Activated T-cell treated with anti-CD3 and anti-CD28 coated beads, Interleukin-2, amount 50 U/mL, for 24 hours (primary cell): Measurements from ENCODE around the gene GNAS-AS1.

Experiments used
- DNase-seq: peaks from one replicate; pipeline ENCODE4 v3.0.0-alpha.2; 2020
- H3K27ac Mint-ChIP-seq: 2 replicates; pipeline ENCODE4 v1.8.0; 2020; ENCODE audit warnings: mild to moderate bottlenecking, mixed read lengths
- H3K27me3 Mint-ChIP-seq: 2 replicates; pipeline ENCODE4 v1.8.0; 2020; ENCODE audit warnings: mixed read lengths
- H3K36me3 Mint-ChIP-seq: 2 replicates; pipeline ENCODE4 v1.8.0; 2020; ENCODE audit warnings: low read depth, mixed read lengths
- H3K4me1 Mint-ChIP-seq: 2 replicates; pipeline ENCODE4 v1.8.0; 2020; ENCODE audit warnings: low read depth, mixed read lengths
- H3K4me3 Mint-ChIP-seq: 2 replicates; pipeline ENCODE4 v1.8.0; 2020; ENCODE audit warnings: mild to moderate bottlenecking, moderate library complexity, mixed read lengths
- H3K9me3 Mint-ChIP-seq: 2 replicates; pipeline ENCODE4 v1.8.0; 2020; ENCODE audit warnings: mixed read lengths

GNAS-AS1 gene

DNA sequence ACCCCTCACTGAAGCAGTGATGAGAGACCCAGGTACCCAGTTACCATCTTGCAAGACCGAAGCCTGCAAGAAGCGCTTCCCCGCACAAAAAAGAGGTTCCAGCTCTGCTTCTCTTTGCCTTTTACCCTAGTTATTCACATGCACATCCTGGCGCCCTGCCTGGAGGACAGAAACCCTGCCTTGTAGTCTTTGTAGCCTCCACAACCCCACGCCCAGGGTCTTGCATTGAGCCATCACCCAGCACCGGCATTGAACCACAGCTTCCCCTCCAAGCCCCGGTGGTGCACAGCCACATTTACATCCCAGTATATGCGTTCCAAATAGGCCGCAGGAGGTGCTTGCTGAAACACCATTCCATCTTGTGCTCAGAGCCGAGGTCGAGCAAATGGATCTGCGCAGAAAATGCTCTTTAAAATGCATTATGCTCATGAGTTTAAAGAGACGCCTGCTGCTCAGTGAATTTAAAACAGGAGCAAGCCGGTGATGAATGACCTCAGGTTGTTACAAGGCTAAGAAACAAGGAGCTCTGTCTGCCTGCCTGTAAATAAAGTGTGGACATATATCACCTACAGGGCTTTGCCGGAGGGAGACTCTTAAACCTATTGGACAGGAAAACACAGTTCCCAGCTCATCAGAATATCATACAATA lies 61.7 kb downstream of the GNAS-AS1 start:
- H3K27ac Mint-ChIP-seq: no peak overlapping the region
- no peak overlapping the region for H3K4me3 Mint-ChIP-seq
- H3K4me1 Mint-ChIP-seq: no peaks in the 10 kb centered on the region
- H3K27me3 Mint-ChIP-seq: peaks cover 42% of the 10 kb centered on the region
- no peak for DNase-seq
- no peaks in the 10 kb centered on the region for H3K9me3 Mint-ChIP-seq
- H3K36me3 Mint-ChIP-seq: no peaks in the 10 kb centered on the region

DNA sequence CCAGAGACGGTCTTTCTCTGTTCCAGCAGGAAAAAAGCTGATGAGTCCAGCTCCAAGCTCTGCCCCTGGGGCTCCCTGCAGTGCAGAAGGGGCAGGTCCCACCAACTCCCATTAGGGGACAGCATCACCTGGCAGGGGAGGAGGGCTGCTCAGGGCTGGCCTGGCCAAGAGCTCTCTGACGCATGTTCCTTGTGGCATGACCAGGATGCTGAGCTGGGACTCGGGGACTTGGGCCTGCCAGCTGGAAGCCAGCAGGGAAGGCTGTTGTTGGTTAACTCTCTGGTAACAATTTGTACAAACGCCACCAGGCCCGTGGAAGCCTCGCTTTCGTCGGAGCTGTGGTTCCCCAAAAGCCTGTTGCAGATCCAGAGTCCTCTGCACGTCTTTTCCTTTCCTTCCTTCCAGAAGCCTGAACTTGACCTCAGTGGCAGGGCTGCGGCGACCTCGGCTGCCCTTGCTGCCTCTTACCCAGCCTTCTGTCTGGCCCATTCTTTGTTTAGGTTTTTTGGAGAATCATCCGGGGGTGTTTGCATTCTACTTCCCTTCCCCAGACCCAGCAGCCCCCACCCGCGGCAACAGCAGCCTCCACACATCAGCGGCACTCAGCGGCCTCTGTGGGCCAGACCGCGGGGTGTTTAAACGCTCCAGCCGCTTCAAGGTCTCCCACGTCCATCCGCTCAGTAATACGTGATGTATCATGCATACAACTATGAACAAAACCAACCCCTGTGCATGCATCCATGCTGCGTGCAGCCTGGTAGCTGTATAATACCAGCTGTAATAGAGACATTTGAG lies 63.3 kb downstream of the GNAS-AS1 start:
- H3K4me1 Mint-ChIP-seq: no peaks in the 10 kb centered on the region
- H3K27me3 Mint-ChIP-seq: peaks cover 46% of the 10 kb centered on the region
- H3K36me3 Mint-ChIP-seq: no peaks in the 10 kb centered on the region
- no peak overlapping the region for H3K4me3 Mint-ChIP-seq
- no peak for DNase-seq
- no peaks in the 10 kb centered on the region for H3K9me3 Mint-ChIP-seq
- no peak overlapping the region for H3K27ac Mint-ChIP-seq

DNA sequence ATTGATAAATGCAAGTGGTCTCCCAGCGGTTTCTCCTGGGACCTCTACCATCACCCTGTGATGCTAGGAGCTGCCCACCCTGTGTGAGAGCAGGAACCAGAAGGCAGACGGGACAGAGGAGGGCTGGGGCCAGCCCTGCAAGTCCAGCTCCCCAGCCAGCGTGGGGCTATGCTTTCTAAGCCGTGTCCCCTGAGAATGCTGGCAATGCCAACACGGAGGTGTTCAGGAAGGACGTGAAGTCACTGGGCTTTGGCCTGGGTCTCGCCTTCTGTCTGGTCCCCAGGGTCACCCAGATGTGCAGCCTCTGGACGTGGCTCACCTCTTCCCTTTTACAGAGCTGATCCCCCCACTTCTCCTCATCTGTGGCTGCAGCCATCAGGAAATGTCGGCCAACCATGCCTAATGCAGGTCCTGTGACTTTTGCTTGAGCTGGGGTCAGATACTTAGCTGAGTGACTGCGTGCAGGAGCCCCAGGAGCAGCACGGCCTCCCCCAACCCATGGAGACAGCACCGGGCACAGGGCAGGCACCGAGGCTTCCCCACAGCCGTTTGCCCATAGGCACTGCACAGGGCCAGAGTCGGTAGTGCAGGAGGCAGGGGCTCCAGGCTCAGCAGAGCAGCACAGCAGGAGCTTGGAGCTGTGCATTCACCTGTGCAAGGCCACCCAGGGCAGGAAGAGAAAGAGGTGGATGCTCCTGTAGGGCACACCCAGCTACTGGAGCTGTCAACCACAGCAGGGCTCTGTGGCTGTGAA lies 66.2 kb downstream of the GNAS-AS1 start:
- Mint-ChIP-seq H3K4me1 (no peaks in the 10 kb centered on the region), H3K4me3 (no peak overlapping the region), H3K27me3 (peaks cover 47% of the 10 kb centered on the region), H3K9me3 (no peaks in the 10 kb centered on the region), H3K36me3 (no peaks in the 10 kb centered on the region), H3K27ac (no peak overlapping the region)
- no peak for DNase-seq

DNA sequence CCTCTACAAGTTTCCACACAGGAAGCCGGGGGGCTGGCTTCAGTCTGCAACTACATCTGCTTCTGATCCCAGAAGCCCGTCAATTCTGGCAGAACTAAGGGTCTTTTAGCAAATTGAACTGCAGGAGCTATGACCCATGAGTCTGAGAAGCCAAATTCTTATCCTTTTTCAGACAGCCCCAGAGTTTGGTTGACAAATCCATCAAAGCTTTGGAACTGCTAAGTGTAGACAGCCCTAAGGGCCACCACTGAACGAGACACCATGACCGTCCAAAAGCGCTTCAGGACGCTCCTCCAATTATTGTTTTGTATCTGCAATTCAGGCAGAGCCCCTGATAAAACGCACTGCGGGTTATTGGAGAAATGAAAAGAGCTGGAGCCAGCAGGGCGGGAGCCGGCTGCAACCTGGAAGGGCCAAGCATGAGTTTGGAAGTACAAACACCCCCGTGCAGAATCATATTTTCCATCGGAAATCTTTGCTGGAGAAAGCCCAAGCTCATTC lies 67.1 kb downstream of the GNAS-AS1 start:
- Mint-ChIP-seq H3K27me3 (peaks cover 40% of the 10 kb centered on the region), H3K4me1 (no peaks in the 10 kb centered on the region), H3K36me3 (no peaks in the 10 kb centered on the region), H3K4me3 (no peak overlapping the region), H3K27ac (no peak overlapping the region), H3K9me3 (no peaks in the 10 kb centered on the region)
- no peak for DNase-seq

DNA sequence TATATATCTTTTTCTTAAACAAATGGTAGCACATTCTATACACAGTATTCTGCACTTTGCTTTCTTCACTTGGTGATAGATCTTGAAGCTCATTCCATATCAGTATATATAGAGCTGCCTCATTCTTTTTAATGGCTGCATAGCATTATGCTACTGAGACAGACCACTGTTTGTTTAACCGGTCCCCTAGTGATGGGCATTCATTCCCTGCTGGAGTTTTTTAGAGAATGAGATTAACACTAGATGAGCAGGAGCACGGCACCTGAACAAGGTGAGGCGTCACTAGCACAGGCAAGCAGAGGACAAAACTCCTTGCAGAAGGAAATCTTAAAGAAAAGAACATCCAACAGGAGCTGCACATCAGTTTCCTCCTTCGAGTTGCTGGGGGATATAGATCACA lies 69.6 kb downstream of the GNAS-AS1 start:
- no peak overlapping the region for H3K4me3 Mint-ChIP-seq
- no peaks in the 10 kb centered on the region for H3K9me3 Mint-ChIP-seq
- DNase-seq: no peak
- no peaks in the 10 kb centered on the region for H3K36me3 Mint-ChIP-seq
- no peaks in the 10 kb centered on the region for H3K4me1 Mint-ChIP-seq
- H3K27ac Mint-ChIP-seq: no peak overlapping the region
- peaks cover 51% of the 10 kb centered on the region for H3K27me3 Mint-ChIP-seq

DNA sequence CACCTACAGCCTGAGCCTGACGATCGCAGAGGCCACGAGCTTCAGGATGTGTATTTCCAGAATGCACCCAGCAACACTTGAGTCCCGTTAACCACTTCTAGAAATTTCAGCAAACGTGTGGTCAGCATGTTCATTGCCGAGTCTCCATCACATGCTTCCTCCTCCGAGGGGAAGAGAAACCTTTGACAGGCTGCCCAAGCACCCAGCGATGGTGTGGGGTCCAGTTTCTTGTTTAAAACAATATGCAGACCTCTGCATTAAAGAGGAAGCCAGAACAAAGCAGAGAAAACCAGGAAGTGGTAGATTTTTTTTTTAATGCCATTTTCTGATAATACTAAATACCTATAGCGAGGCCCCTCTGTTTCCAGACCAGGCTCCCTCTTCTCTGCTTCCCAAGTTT lies 71.9 kb downstream of the GNAS-AS1 start:
- peaks cover 41% of the 10 kb centered on the region for H3K27me3 Mint-ChIP-seq
- no peaks in the 10 kb centered on the region for H3K36me3 Mint-ChIP-seq
- no peak overlapping the region for H3K27ac Mint-ChIP-seq
- no peaks in the 10 kb centered on the region for H3K4me1 Mint-ChIP-seq
- DNase-seq: no peak
- no peaks in the 10 kb centered on the region for H3K9me3 Mint-ChIP-seq
- no peak overlapping the region for H3K4me3 Mint-ChIP-seq

DNA sequence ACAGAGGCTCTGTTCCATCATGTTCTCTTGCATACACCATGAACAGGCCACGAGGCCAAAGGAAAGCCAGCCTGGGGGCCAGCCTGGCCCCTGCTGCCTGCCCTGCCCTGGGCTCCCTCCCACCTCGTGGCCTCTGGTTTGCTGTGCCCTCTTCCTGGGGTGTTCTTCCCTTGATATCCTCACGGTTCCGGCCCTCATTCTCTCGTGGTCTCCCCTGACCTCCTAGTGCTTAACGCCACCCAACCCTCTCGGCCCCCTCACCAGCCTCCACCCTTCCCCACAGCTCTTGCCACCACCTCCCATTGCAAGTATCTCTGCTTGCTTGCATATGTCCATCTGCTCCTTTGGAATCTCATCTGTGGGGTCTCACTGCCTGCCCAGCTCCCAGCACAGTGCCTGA lies 73.0 kb downstream of the GNAS-AS1 start:
- Mint-ChIP-seq H3K27me3 (peaks cover 41% of the 10 kb centered on the region), H3K27ac (no peak overlapping the region), H3K4me1 (no peaks in the 10 kb centered on the region), H3K36me3 (no peaks in the 10 kb centered on the region), H3K9me3 (no peaks in the 10 kb centered on the region), H3K4me3 (no peak overlapping the region)
- DNase-seq: no peak

DNA sequence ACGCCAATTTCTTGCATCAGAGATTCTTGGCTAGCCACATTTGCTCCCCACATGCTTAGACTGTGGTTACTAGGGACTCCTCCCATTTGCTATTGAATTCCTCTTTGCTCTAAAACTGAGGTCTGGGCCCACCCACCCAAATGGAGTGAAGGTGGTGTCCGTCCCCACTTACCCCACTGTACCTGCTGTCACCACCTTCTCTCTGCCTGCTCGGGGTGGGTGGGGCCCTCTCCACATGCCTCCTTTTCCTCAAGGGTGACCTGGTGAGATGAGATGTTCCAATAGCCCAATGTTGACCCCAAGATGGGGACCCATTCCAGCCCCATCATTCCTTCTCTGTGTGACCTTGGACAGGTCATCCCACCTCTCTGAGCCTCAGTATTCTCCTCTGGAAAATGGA lies 74.6 kb downstream of the GNAS-AS1 start:
- H3K9me3 Mint-ChIP-seq: no peaks in the 10 kb centered on the region
- DNase-seq: no peak
- H3K4me1 Mint-ChIP-seq: no peaks in the 10 kb centered on the region
- H3K36me3 Mint-ChIP-seq: no peaks in the 10 kb centered on the region
- peaks cover 47% of the 10 kb centered on the region for H3K27me3 Mint-ChIP-seq
- no peak overlapping the region for H3K4me3 Mint-ChIP-seq
- no peak overlapping the region for H3K27ac Mint-ChIP-seq

DNA sequence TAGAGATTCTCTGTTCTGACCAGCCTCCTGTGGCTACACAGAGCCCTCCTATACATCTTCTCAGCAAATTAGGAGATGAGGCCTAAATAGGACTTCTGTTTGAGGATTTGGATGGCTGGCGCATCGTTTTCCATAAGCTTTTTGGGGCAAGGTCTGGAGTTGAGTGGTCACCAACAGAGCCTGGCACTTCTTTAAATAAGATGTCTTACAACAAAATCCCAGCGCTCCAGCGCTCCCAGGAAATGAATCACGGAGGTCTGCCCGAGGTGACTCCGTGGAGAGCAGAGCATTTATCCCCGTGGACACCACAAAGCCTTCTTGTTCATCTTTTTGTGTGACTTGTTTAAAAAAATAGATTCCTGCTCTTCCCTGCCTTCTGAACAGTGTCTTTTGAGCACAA lies 75.3 kb downstream of the GNAS-AS1 start:
- Mint-ChIP-seq H3K27me3 (peaks cover 52% of the 10 kb centered on the region), H3K36me3 (no peaks in the 10 kb centered on the region), H3K4me3 (no peak overlapping the region), H3K27ac (no peak overlapping the region), H3K4me1 (no peaks in the 10 kb centered on the region), H3K9me3 (no peaks in the 10 kb centered on the region)
- no peak for DNase-seq

DNA sequence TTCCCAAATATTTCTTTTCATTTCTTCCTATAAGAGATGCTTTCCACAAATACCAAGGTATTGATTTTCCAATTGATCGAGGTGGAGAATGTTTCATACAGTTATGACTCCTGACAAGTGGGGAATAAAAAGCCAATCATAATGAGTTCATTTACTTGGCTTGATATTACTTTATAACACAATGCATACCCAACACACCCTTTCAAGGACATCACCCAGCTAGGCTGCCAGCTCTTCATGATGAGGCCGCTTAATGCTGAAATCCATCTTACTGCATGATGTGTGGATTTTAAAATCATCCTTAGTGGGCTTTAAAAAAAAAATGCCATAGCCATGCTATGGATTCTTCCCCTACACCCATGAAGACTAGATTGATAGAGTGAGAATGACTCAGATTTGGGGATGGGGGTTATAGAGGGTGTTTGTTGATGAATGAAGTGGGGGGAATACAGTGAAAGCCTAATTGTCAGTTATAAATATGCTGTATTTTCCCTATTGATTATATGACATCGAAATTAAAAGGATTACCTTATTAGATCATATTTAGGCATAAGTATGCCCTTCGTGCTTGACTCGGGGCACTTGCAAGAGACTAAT lies 75.9 kb downstream of the GNAS-AS1 start:
- Mint-ChIP-seq H3K36me3 (no peaks in the 10 kb centered on the region), H3K4me3 (no peak overlapping the region), H3K9me3 (no peaks in the 10 kb centered on the region), H3K4me1 (no peaks in the 10 kb centered on the region), H3K27ac (no peak overlapping the region), H3K27me3 (peaks cover 53% of the 10 kb centered on the region)
- DNase-seq: no peak

DNA sequence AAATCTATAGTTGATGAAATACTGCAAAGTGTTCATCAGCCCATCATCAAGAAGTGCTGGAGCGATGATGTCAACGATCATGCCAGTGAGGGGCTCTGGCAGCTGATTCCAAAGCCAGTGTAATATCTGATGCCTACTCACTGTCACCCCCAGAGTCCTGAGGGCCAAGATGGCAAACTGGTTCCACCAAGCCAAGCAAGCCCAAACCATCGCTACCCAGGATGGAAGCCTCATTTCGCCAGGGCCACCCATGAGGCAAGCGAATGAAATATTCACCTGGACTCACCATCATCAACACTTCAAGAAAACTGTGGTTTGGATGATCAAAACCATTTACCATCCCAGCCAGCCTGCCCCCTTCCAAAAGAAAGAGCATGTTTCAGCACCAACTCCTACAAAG lies 76.5 kb downstream of the GNAS-AS1 start:
- Mint-ChIP-seq H3K36me3 (no peaks in the 10 kb centered on the region), H3K4me1 (no peaks in the 10 kb centered on the region), H3K9me3 (no peaks in the 10 kb centered on the region), H3K4me3 (no peak overlapping the region), H3K27ac (no peak overlapping the region), H3K27me3 (peaks cover 57% of the 10 kb centered on the region)
- DNase-seq: no peak

DNA sequence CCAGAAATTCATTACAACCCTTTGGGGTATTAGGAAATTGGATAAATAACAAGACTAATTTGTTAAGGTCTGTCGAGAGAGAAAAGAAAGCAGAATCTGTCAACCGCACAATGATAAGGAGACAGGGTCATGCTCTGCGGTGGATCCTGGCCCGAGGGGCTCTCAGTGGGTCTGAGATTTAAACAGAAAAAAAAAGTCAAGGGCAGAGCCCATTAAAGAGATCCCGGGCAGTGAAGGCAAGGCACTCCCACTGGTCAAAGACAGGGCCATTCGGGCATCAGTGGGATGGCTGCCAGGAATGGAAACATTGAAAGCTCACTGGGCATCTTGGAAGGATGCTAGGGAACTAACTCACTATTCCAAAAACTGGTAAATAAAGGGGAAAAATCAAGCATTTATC lies 77.9 kb downstream of the GNAS-AS1 start:
- Mint-ChIP-seq H3K9me3 (no peaks in the 10 kb centered on the region), H3K4me3 (no peak overlapping the region), H3K4me1 (no peaks in the 10 kb centered on the region), H3K36me3 (no peaks in the 10 kb centered on the region), H3K27me3 (peaks cover 57% of the 10 kb centered on the region), H3K27ac (no peak overlapping the region)
- no peak for DNase-seq
